Gastroesophageal sphincter (tissue), 4 donors: ENCODE measurements around the gene CNGB1. TPM values are rescaled to one million over a fixed set of nuclear protein-coding genes. Genes with fewer than 3 reads are reported as not detected.

Source experiments
- ATAC-seq: fragments of 150-250 bp; one replicate; pipeline ENCODE4 v1.9.1; 2016; ENCODE audit warnings: mild to moderate bottlenecking, moderate library complexity
- H3K27ac ChIP-seq, 4 donors: fragments of 200-600 bp; sonication (generic) in 3 of 4; 1 replicate in 3 of 4; 2 replicates in 1 of 4; pipeline ENCODE4 v1.5.1; 2016 to 2019
- H3K27me3 ChIP-seq: fragments of 200-600 bp; sonication (generic); one replicate; pipeline ENCODE4 v1.5.1; 2019
- H3K36me3 ChIP-seq, 2 donors: fragments of 200-600 bp; sonication (generic); one replicate each; pipeline ENCODE4 v1.5.1; 2019; ENCODE audit warnings: control low read depth in 1 of 2
- H3K4me1 ChIP-seq, 3 donors: fragments of 200-600 bp; sonication (generic); 1 replicate in 2 of 3; 2 replicates in 1 of 3; pipeline ENCODE4 v1.5.1; 2016 to 2019; ENCODE audit warnings: control low read depth in 2 of 3
- H3K4me3 ChIP-seq, 2 donors: fragments of 200-600 bp; sonication (generic); one replicate each; pipeline ENCODE4 v1.5.1; 2019; ENCODE audit warnings: mild to moderate bottlenecking in 1 of 2, moderate library complexity in 1 of 2
- H3K9me3 ChIP-seq, 3 donors: fragments of 200-600 bp; sonication (generic); one replicate each; pipeline ENCODE4 v1.5.1; 2017 to 2019; ENCODE audit warnings: control low read depth in 2 of 3
- EP300 ChIP-seq: sonication (generic); formaldehyde crosslinking; IDR thresholded peaks from one replicate; pipeline ENCODE4 v1.6.1; 2017; ENCODE audit warnings: antibody characterized with exemption, mild to moderate bottlenecking
- POLR2A ChIP-seq, 2 donors: fragments of 450-650 bp; IDR thresholded peaks; one replicate each; pipeline ENCODE4 v1.6.1; 2017; ENCODE audit warnings: antibody characterized with exemption in 2 of 2, mild to moderate bottlenecking in 2 of 2, moderate library complexity in 1 of 2
- POLR2AphosphoS5 ChIP-seq: sonication (generic); formaldehyde crosslinking; IDR thresholded peaks from one replicate; pipeline ENCODE4 v1.6.1; 2017; ENCODE audit warnings: antibody characterized with exemption
- WGBS, 2 donors: methylation state at CpG; one replicate each; pipeline ENCODE4 v1.1.5; 2018; ENCODE audit warnings: low coverage in 1 of 2; 5-methylcytosine and 5-hydroxymethylcytosine counted together
- total RNA-seq, 4 donors: library from RNA; depleted of rRNA; stranded (reverse); fragments of >200 nt; gene quantifications; one replicate each; pipeline ENCODE4 v1.1.0, GENCODE V29; 2016
- TF ChIP-seq, protein P1 (sequence below), 4 experiments: fragments of 200-600 bp in 2 of 4; fragments of 450-650 bp in 2 of 4; sonication (generic) in 1 of 4; IDR thresholded peaks; one replicate each; pipeline ENCODE4 v1.5.1; 2017 to 2019; ENCODE audit warnings: antibody characterized with exemption in 4 of 4, mild to moderate bottlenecking in 2 of 4, moderate library complexity in 2 of 4

Gene CNGB1
- total RNA-seq, 4 donors from 2014 or later: 0.15 to 0.67 TPM; not detected in 2

DNA sequence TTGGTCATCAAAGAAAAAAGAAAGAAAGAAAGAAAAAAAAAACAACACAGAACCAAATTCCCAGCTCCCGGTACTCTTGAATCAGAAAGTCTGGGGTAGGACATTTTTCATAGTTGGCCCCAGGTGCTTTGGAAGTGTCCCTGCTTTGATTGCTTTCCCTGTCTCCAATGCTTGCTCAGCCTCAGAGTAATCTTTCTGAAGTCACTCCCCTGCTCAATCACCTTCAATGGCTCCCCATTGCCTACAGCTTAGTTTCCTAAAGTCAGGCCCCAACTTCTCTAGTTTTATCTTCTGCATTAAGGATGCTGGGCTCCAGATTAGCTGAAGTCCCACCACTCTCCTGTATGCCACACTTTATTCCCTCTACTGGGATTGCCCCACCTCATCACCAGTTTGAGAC is 17.1 kb downstream of the CNGB1 start:
- no peaks in the 10 kb centered on the region for H3K9me3 ChIP-seq
- H3K4me1 ChIP-seq: no peaks in the 10 kb centered on the region
- H3K27me3 ChIP-seq: peaks cover 23% of the 10 kb centered on the region
- H3K27ac ChIP-seq: no peak overlapping the region
- H3K4me3 ChIP-seq: no peak overlapping the region
- no peak for ATAC-seq
- H3K36me3 ChIP-seq: no peaks in the 10 kb centered on the region
- TF ChIP-seq, protein P1, sequence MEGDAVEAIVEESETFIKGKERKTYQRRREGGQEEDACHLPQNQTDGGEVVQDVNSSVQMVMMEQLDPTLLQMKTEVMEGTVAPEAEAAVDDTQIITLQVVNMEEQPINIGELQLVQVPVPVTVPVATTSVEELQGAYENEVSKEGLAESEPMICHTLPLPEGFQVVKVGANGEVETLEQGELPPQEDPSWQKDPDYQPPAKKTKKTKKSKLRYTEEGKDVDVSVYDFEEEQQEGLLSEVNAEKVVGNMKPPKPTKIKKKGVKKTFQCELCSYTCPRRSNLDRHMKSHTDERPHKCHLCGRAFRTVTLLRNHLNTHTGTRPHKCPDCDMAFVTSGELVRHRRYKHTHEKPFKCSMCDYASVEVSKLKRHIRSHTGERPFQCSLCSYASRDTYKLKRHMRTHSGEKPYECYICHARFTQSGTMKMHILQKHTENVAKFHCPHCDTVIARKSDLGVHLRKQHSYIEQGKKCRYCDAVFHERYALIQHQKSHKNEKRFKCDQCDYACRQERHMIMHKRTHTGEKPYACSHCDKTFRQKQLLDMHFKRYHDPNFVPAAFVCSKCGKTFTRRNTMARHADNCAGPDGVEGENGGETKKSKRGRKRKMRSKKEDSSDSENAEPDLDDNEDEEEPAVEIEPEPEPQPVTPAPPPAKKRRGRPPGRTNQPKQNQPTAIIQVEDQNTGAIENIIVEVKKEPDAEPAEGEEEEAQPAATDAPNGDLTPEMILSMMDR (IDR thresholded peaks at IDR 0.05): no peak
- TF ChIP-seq EP300: no peak
- TF ChIP-seq POLR2A (IDR thresholded peaks at IDR 0.05): no peak
- TF ChIP-seq POLR2AphosphoS5: no peak
- WGBS, 2 donors: 90 to 100% methylated on average over 1 of the region's 1 CpG

DNA sequence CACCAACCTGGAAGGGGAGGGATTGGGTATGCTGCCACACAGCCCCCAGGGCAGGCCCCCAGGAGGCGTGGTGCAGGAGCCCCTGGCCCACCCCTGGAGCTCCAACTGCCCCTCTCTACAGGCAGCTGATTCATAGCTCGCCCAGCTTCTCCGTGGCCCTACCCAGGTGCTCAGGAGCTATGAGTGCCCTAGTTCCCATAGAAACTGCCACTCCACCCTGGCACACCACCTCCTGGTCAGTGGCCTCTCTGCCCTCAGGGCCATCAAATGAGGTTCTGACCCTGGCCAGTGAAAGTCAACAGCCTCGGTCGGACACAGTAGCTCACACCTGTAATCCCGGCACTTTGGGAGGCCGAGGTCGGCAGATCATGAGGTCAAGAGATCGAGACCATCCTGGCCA is 18.0 kb downstream of the CNGB1 start:
- H3K4me1 ChIP-seq: no peaks in the 10 kb centered on the region
- H3K36me3 ChIP-seq: no peaks in the 10 kb centered on the region
- H3K9me3 ChIP-seq: no peaks in the 10 kb centered on the region
- no peak overlapping the region for H3K27ac ChIP-seq
- 100% methylated on average over 3 of the region's 9 CpGs; no CpG with 5 or more reads in 1 of the 2 donors for WGBS, 2 donors
- no peak overlapping the region for H3K4me3 ChIP-seq
- TF ChIP-seq POLR2AphosphoS5 (no peak), EP300 (no peak), POLR2A (IDR thresholded peaks at IDR 0.05) (no peak)
- TF ChIP-seq, protein P1 (IDR thresholded peaks at IDR 0.05): no peak
- ATAC-seq: no peak
- H3K27me3 ChIP-seq: peaks cover 23% of the 10 kb centered on the region

DNA sequence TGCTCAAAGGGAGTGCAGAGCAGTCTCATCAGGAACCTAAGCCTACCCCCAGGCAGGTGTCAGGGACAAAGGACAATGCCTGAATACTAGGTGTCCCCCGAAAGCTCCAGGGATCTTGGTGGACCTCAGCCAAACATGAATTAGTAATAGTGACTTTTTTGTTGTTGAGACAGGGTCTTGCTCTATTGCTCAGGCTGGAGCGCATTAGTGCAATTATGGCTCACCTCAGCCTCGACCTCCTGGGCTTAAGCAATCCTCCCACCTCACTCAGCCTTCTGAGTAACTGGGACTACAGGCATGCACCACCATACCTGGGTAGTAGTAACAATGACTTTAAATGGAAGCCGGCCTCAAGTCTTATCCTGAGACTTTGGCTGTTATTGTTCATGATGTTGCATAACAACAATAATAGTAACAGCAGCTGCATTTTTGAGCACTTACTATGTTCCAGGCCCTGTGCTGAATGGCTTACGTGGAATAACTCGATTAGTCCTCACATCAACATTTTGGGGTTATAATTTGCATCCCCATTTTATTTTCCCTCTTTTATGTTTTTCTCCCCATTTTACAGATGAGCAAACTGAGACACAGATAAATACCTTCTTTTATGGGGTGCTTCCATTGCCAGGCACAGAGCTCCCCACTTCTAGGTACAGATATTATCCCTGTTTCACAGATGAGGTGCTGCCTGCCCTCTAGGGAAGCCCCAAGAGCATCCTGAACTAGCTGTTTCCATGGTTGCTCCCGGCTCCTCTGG is 19.5 kb downstream of the CNGB1 start:
- WGBS, 2 donors: 91 to 95% methylated on average over 3 to 5 of the region's 7 CpGs
- Histone ChIP-seq H3K4me3 (no peak overlapping the region), H3K27ac (no peak overlapping the region), H3K27me3 (peaks cover 23% of the 10 kb centered on the region), H3K4me1 (no peaks in the 10 kb centered on the region), H3K36me3 (no peaks in the 10 kb centered on the region), H3K9me3 (no peaks in the 10 kb centered on the region)
- ATAC-seq: no peak
- TF ChIP-seq, protein P1 (IDR thresholded peaks at IDR 0.05): no peak
- TF ChIP-seq POLR2A (IDR thresholded peaks at IDR 0.05): no peak
- no peak for TF ChIP-seq POLR2AphosphoS5
- TF ChIP-seq EP300: no peak

DNA sequence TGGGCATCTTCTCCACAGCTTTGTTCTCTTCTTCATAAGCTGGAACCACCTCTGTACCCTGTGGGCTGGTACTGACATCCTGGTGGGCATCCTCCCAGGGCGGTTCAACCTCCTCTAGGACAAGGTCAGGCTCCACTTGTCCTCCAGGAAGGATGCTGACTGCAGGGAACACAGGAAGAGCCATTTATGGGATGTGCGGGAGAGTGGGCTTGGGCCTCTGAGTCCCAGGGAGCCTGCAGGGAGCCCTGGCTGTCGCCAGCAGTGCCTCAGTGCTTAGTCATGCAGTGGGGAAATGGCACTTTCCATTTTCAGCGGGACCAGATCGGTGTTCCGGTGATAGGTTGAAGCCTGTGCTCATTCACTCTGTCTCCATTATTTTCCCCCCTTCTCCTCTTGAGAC is 20.5 kb downstream of the CNGB1 start:
- TF ChIP-seq POLR2AphosphoS5 (no peak), EP300 (no peak)
- TF ChIP-seq, protein P1 (IDR thresholded peaks at IDR 0.05): no peak
- peaks cover 23% of the 10 kb centered on the region for H3K27me3 ChIP-seq
- no peak for ATAC-seq

DNA sequence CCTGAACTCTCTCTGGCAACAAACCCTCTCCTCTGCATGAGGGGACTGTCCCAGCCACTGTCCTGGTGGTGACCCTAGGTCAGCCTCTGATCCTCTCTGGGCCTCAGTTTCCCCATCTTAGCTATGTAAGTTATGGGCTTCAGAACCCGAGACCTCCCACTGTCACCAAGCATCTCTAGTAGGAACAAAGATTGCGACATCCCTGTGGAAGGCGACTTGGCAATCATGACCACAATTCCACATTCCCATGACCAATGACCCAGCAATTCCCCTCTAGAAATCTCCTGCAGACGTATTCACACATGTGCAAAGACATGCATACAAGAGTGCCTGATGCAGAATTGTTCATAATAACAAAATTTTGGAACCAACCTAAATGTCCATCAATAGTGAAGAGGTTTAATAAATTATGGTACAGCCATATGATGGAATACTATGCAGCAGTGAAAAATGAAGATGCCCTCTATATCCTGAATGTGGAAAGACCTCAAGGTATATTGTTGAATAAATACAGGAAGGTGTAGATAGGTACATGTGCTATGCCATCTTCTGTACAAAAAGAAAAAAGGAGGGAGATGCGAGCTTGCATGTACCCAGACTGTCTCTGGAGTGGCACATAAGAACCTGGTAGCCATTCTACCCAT is 21.2 kb downstream of the CNGB1 start:
- 67 to 76% methylated on average over 2 to 3 of the region's 5 CpGs for WGBS, 2 donors
- no peaks in the 10 kb centered on the region for H3K4me1 ChIP-seq
- no peak overlapping the region for H3K27ac ChIP-seq
- peaks cover 23% of the 10 kb centered on the region for H3K27me3 ChIP-seq
- no peak overlapping the region for H3K4me3 ChIP-seq
- H3K36me3 ChIP-seq: no peaks in the 10 kb centered on the region
- TF ChIP-seq, protein P1 (IDR thresholded peaks at IDR 0.05): no peak
- no peak for TF ChIP-seq EP300
- TF ChIP-seq POLR2A (IDR thresholded peaks at IDR 0.05): no peak
- no peak for TF ChIP-seq POLR2AphosphoS5
- H3K9me3 ChIP-seq: no peaks in the 10 kb centered on the region
- no peak for ATAC-seq

More for the DNA sequence above, 20.5 kb downstream of the CNGB1 start:
- no peaks in the 10 kb centered on the region for H3K4me1 ChIP-seq
- H3K4me3 ChIP-seq: no peak overlapping the region
- WGBS, 2 donors: 0% methylated on average over 2 of the region's 6 CpGs; no CpG with 5 or more reads in 1 of the 2 donors
- H3K36me3 ChIP-seq: no peaks in the 10 kb centered on the region
- H3K9me3 ChIP-seq: no peaks in the 10 kb centered on the region
- H3K27ac ChIP-seq: no peak overlapping the region
